Upper lobe of right lung (tissue), 1 donor: ENCODE data around the gene SETD2. TPM values are rescaled to one million over a fixed set of nuclear protein-coding genes. Genes with fewer than 3 reads are reported as not detected.
A peak's percentile ranks its signal among the peaks of the same experiment; 100 is the strongest.

Experiments
- ATAC-seq: fragments of 200-7000 bp; cut with Tn5 transposase; one replicate; pipeline ENCODE4 v1.9.1; 2020; ENCODE audit warnings: mild to moderate bottlenecking, moderate library complexity
- DNase-seq: peaks from one replicate; pipeline ENCODE4 v3.0.0-alpha.2; 2020
- H3K27ac ChIP-seq: fragments of 200-600 bp; one replicate; pipeline ENCODE4 v1.8.0; 2022
- H3K27me3 ChIP-seq: fragments of 200-600 bp; one replicate; pipeline ENCODE4 v1.8.0; 2022; ENCODE audit warnings: mild to moderate bottlenecking
- H3K36me3 ChIP-seq: fragments of 200-600 bp; one replicate; pipeline ENCODE4 v1.8.0; 2022
- H3K4me1 ChIP-seq: fragments of 200-600 bp; one replicate; pipeline ENCODE4 v1.8.0; 2022
- H3K4me3 ChIP-seq: fragments of 200-600 bp; one replicate; pipeline ENCODE4 v1.8.0; 2022; ENCODE audit warnings: mild to moderate bottlenecking
- H3K9me3 ChIP-seq: fragments of 200-600 bp; one replicate; pipeline ENCODE4 v1.8.0; 2022
- CTCF ChIP-seq: fragments of 200-600 bp; IDR thresholded peaks from one replicate; pipeline ENCODE4 v1.8.0; 2022; ENCODE audit warnings: antibody characterized with exemption
- intact Hi-C: fragments of 100-400 bp; cut with DNase I; formaldehyde crosslinking; loops from one replicate; pipeline ENCODE4 v1.11.0; 2022
- total RNA-seq: library from RNA; stranded (reverse); fragmentation: NEBNext Ultra II Directional; extraction: Animal tissue kit (Norgen Biotek cat#: 25700); gene quantifications from one replicate; pipeline ENCODE4 v1.2.1, GENCODE V29; 2021
- donor health status: DM: no; HTN: yes; CAD: no; lungs with severe emphysema.

Gene SETD2
- total RNA-seq, 1 donor from 2014 or later: 45.9 TPM

- H3K4me1 ChIP-seq: peaks cover 25% of the 10 kb centered on the region
- H3K36me3 ChIP-seq: peaks cover 25% of the 10 kb centered on the region
- no peak for ATAC-seq
- intact Hi-C loops: no loop called here
- no peaks in the 10 kb centered on the region for H3K27me3 ChIP-seq
- H3K4me3 ChIP-seq: no peak overlapping the region
- no peak for DNase-seq
- H3K27ac ChIP-seq: no peak overlapping the region
- H3K9me3 ChIP-seq: no peaks in the 10 kb centered on the region
- no peak for TF ChIP-seq CTCF
Observed at GRCh38 chr3:46993292-46993691, 170.6 kb downstream of the SETD2 start.

GRCh38 chr3:46992231-46992630 lies 171.7 kb downstream of the SETD2 start:
- Histone ChIP-seq H3K36me3 (peaks cover 25% of the 10 kb centered on the region), H3K4me1 (peaks cover 36% of the 10 kb centered on the region), H3K27ac (no peak overlapping the region), H3K9me3 (no peaks in the 10 kb centered on the region), H3K27me3 (no peaks in the 10 kb centered on the region), H3K4me3 (no peak overlapping the region)
- DNase-seq (no peak), ATAC-seq (no peak)
- TF ChIP-seq CTCF: no peak
- intact Hi-C loops: no loop called here

GRCh38 chr3:46991406-46992165 lies 172.3 kb downstream of the SETD2 start:
- DNase-seq: no peak
- no peaks in the 10 kb centered on the region for H3K27me3 ChIP-seq
- peaks cover 25% of the 10 kb centered on the region for H3K36me3 ChIP-seq
- H3K9me3 ChIP-seq: no peaks in the 10 kb centered on the region
- H3K4me1 ChIP-seq: peaks cover 42% of the 10 kb centered on the region
- intact Hi-C loops: no loop called here
- H3K27ac ChIP-seq: no peak overlapping the region
- TF ChIP-seq CTCF: no peak
- ATAC-seq: no peak
- no peak overlapping the region for H3K4me3 ChIP-seq

- ATAC-seq: peak; percentile 49
- Histone ChIP-seq H3K27ac (peak overlapping the region; percentile 17), H3K9me3 (no peaks in the 10 kb centered on the region), H3K4me1 (peaks cover 47% of the 10 kb centered on the region), H3K27me3 (no peaks in the 10 kb centered on the region), H3K36me3 (peaks cover 25% of the 10 kb centered on the region), H3K4me3 (no peak overlapping the region)
- intact Hi-C loops: no loop called here
- peak; percentile 85 for DNase-seq
- no peak for TF ChIP-seq CTCF
Observed at GRCh38 chr3:46990573-46991374, 173.1 kb downstream of the SETD2 start.

GRCh38 chr3:46989146-46989810 lies 174.6 kb downstream of the SETD2 start:
- DNase-seq: no peak
- no peak overlapping the region for H3K4me3 ChIP-seq
- peaks cover 50% of the 10 kb centered on the region for H3K4me1 ChIP-seq
- no peak for ATAC-seq
- TF ChIP-seq CTCF: no peak
- H3K9me3 ChIP-seq: no peaks in the 10 kb centered on the region
- peaks cover 14% of the 10 kb centered on the region for H3K36me3 ChIP-seq
- H3K27ac ChIP-seq: peak overlapping the region; percentile 81
- intact Hi-C loops: no loop called here
- H3K27me3 ChIP-seq: no peaks in the 10 kb centered on the region
